Right ventricle myocardium superior (tissue), 1 donor: ENCODE data around the gene CLVS2. TPM values are rescaled to one million over a fixed set of nuclear protein-coding genes. Genes with fewer than 3 reads are reported as not detected.

Source experiments
- ATAC-seq: fragments of 200-7000 bp; cut with Tn5 transposase; one replicate; pipeline ENCODE4 v1.9.1; 2020; ENCODE audit warnings: mild to moderate bottlenecking; ENCODE audit not compliant: poor library complexity
- DNase-seq: peaks from one replicate; pipeline ENCODE4 v3.0.0-alpha.2; 2020
- intact Hi-C: fragments of 100-400 bp; cut with DNase I; formaldehyde crosslinking; loops from one replicate; pipeline ENCODE4 v1.11.2; 2022
- long read RNA-seq: library from polyadenylated mRNA; unstranded; transcript quantifications from one replicate; pipeline ENCODE4 v2.0.0, GENCODE V29; 2021
- total RNA-seq: library from RNA; stranded (reverse); fragmentation: NEBNext Ultra II Directional; extraction: Animal tissue kit (Norgen Biotek cat#: 25700); gene quantifications from one replicate; pipeline ENCODE4 v1.2.1, GENCODE V29; 2021
- donor health status: DM: no; HTN: yes; CAD: no; lungs with severe emphysema.

The CLVS2 gene
- 0.11 TPM for total RNA-seq
- long read RNA-seq: 0 reads

GRCh38 chr6:122995921-122996793, at the start of gene CLVS2:
Gene CLVS2, plus strand, starts transcription at chr6:122996235. Its CDS starts 1,543 bp downstream, at chr6:122997778.
- intact Hi-C loops: no loop called here
- ATAC-seq: peak; percentile 45
- DNase-seq: no peak

DNA sequence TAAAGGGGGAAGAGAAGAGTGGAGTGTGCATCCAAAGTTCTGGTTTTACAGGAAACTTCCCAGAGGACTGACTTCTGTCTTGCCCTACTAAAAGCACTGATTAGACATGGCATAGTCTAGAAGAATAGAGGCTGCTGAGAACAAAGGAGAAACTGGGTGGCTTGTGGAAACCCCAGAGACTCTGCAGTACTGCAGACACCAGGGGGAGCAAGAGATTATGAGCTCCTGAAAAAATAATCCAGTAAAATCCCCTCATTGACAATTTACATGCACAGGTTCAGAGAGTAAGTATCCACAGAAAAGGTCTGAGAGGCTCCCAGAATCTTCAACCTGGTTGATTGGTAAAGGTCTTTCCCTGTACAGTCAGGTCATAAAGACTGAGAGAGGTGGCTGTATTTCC, 48.7 kb upstream of the CLVS2 start:
- no peak for ATAC-seq
- intact Hi-C loops: no loop called here
- no peak for DNase-seq

DNA sequence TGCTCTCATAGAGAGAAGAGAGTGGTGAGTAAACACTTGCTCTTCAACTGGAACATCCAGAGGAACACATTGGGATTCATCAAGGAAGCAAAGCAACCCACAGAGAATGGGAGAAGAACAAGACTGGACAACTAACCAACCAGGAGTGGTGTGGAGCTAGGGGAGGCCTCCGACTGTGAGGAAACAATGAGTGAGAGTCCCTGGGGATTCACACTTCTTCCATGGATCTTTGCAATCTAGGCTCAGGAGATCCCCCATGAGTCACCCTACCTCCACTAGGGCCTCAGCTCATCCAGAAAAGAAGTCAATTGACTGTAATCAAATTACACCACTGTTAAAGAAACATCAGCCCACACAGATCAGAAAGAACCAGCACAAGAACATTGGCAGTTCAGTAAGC, 42.3 kb upstream of the CLVS2 start:
- no peak for ATAC-seq
- intact Hi-C loops: no loop called here
- DNase-seq: no peak

DNA sequence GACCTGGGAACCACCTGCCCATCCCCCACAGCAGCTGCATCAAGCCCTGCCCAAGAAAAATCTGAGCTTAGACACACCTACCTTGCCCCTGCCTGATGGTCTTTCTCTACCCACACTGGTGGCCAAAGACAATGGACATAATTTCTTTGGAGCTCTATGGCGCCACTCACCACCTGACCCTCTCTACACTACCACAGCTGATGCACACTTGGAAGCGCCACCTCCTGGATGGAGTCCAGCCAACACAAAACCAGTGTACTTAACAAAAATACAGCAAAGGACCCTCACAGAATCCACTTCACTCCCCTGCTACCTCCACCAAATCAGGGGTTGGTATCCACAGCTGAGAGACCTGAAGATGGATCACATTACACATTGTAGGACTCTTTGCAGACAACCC, 39.7 kb upstream of the CLVS2 start:
- ATAC-seq (no peak), DNase-seq (no peak)
- intact Hi-C loops: no loop called here

GRCh38 chr6:122962000-122962624, 33.9 kb upstream of the CLVS2 start:
- intact Hi-C loops: no loop called here
- no peak for ATAC-seq
- no peak for DNase-seq

- DNase-seq: no peak
- intact Hi-C loops: no loop called here
- ATAC-seq: no peak
Observed at GRCh38 chr6:122969999-122970533, 26.0 kb upstream of the CLVS2 start.

DNA sequence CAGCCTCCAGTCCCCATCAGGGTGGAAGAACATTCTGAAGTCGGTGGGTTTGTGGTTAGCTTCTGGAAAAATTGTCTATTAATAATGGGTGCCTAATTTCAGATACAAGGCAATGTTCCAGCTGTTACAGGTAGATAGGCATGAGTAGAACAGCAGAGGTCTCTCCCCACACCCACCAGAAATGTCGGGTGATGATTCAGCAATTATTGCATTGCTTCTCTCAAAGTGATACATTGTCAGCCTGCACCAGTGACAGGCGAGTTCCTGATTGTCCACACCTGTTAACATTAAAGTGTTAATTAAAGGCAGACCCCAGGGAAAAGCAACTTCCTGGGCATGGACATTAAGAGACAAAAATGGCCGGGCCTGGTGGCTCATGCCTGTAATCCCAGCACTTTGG, 18.9 kb upstream of the CLVS2 start:
- DNase-seq (no peak), ATAC-seq (no peak)
- intact Hi-C loops: no loop called here

DNA sequence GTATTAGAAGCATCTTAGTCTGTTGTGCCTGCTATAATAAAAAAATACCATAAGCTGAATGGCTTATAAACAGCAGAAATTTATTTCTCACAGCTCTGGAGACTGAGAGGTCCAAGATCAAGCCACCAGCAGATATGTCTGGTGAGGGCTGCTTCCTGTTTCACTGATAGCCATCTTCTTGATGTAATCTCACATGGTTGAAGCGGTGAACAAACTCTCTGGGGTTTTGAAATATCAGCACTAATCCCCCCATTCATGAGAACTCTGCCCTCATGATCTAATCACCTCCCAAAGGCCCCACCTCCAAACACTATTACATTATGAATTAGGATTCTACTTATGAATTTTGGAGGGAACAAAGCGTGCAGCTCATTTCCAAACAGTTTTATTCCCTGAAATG, 11.6 kb upstream of the CLVS2 start:
- intact Hi-C loops: no loop called here
- no peak for DNase-seq
- no peak for ATAC-seq

- intact Hi-C loops: no loop called here
- ATAC-seq: no peak
Observed at GRCh38 chr6:122994256-122994655, 1.8 kb upstream of the CLVS2 start.

GRCh38 chr6:122996794-122997505, 915 bp downstream of the CLVS2 start:
- ATAC-seq (no peak), DNase-seq (no peak)
- intact Hi-C loops: no loop called here

More at GRCh38 chr6:122994256-122994655, 1.8 kb upstream of the CLVS2 start:
- no peak for DNase-seq

DNA sequence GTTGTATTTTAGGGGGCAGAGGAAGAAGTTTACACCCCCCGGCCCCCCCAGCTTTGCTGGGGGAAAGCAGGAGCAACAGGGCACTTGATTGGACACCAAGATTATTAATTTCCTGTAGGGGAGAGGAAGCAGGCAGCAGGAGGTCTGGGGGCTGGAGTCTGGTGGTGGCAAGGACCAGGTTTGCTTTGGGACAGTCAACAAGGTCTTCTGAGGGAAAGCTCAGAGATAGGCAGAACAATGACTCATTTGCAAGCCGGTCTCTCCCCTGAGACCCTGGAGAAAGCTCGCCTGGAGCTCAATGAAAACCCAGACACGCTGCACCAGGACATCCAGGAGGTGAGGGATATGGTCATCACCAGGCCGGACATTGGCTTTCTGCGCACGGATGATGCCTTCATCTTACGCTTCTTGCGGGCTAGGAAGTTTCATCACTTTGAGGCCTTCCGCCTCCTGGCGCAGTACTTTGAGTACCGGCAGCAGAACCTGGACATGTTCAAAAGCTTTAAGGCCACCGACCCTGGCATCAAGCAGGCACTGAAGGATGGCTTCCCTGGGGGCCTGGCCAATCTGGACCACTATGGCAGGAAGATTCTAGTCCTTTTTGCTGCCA, 1.6 kb downstream of the CLVS2 start:
- intact Hi-C loops: no loop called here
- DNase-seq (no peak), ATAC-seq (no peak)

DNA sequence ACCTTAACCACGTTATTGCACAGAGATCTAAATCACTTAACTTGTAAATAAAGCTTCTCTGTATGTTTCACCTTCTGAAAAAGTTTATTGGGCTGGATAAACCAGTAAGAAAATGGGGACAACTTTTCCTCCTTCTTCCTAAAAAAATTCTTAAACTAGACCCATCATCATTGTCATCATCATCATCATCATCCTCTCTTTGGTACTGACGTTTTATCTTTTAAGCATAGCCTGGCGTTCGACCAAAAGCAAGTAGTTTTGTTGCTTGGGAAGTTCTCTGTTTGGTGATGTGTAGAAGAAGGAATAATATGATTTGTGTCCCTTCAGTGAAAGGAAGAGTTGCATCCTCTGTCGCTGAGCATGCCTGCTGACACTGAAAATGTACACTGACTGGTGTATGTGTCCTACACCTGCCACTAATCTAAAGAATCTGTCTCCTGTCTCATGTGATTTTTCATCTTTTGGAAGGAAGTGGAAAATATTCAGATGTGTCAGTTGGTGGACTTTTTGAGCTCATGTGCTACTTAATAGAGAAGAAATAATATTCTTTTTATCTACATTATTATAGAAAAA, 2.5 kb downstream of the CLVS2 start:
- no peak for DNase-seq
- intact Hi-C loops: no loop called here
- no peak for ATAC-seq

- DNase-seq (no peak), ATAC-seq (no peak)
- intact Hi-C loops: no loop called here
Observed at GRCh38 chr6:123000244-123000770, 4.3 kb downstream of the CLVS2 start.

GRCh38 chr6:123001540-123001939, 5.5 kb downstream of the CLVS2 start:
- no peak for ATAC-seq
- no peak for DNase-seq
- intact Hi-C loops: no loop called here

DNA sequence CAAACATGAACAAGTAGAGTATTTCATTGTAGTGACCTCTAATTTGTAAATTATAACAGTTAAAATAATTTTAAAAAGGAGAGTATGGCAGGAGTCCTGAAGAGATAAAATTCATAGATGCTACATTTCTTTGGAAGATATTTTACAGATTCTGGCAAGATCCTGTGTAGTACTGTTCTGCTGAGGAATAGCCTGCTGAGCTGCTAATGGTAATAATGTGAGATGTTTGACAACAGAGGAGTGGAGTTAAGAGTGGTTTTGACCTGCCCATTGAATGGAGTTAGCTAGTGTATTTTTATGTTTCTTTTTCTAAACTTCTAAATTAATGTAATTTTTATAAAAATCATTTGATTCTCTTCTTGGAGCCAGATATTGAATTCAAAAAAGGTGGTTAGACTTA, 11.8 kb downstream of the CLVS2 start:
- DNase-seq (no peak), ATAC-seq (no peak)
- intact Hi-C loops: no loop called here

DNA sequence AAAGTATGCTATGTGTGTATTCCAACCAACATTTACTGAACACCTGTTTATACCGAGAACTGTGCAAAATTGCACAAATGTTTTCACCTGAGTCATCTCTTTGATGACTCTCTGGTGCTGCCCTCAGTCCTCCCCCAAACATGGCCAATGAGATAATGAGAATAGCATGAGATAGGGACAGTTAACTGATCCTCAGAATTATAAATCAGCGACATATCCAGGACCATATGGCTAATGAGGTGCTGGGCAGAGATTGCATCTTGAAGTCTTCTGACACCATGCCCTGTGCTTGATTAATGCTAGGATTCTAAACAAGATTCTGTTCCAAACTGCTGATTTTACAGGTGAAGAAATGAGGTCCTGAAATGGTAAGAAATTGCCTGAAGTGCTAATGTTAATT, 13.0 kb downstream of the CLVS2 start:
- DNase-seq: no peak
- intact Hi-C loops: no loop called here
- ATAC-seq: no peak

- intact Hi-C loops: no loop called here
- DNase-seq: no peak
- ATAC-seq: no peak
Observed at GRCh38 chr6:123014835-123015234, 18.8 kb downstream of the CLVS2 start.

- DNase-seq (no peak), ATAC-seq (no peak)
- intact Hi-C loops: no loop called here
Observed at GRCh38 chr6:123016431-123017103, 20.5 kb downstream of the CLVS2 start.
